Esophagus squamous epithelium (tissue), 4 donors: ENCODE measurements around the gene NFIC.

Experiments used
- POLR2A ChIP-seq, 4 donors: fragments of 450-650 bp; IDR thresholded peaks; one replicate each; pipeline ENCODE4 v1.6.1; 2017; ENCODE audit warnings: antibody characterized with exemption in 4 of 4, mild to moderate bottlenecking in 4 of 4, moderate library complexity in 3 of 4
- TF ChIP-seq, protein P1 (sequence below), 6 experiments: fragments of 450-650 bp in 4 of 6; fragments of 200-600 bp in 2 of 6; sonication (generic) in 2 of 6; IDR thresholded peaks; one replicate each; pipeline ENCODE4 v1.5.1; 2016 to 2019; ENCODE audit warnings: antibody characterized with exemption in 6 of 6, mild to moderate bottlenecking in 4 of 6, moderate library complexity in 4 of 6

DNA sequence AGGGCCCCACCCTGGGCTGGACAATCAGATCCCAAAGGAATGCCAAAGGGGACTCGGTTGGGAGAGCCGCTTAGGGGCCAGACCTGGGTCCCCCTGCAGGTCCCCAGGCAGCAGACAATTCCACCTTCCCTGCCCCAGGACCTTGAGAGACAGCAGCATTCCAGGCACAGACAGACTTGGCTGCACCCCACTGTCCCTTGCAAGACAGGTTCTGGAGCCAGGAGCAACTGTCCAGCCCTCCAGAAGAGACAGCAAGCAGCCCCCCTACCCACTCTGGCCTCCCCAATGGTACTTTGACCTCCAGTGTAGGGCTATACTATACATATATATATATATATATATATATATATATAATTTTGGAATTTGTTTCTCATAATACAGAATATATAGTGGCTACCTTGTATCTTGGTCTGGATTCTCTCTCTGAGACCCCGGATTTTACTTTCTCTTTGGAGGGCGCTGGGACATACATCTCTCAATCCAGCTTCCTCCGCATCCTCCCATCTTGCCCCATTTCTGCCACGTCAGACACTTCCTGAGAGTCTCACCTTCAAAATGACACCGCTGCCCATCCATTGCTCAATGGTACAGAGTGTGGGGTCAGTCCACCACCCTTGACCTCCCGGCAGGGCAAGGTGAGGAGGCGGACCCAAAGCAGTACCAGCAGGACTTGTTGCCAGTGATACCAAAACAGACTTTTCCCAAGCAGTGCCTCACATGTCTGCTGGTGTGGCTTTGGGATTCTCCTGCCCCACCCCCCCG lies 101.2 kb downstream of the NFIC start:
- TF ChIP-seq, protein P1, sequence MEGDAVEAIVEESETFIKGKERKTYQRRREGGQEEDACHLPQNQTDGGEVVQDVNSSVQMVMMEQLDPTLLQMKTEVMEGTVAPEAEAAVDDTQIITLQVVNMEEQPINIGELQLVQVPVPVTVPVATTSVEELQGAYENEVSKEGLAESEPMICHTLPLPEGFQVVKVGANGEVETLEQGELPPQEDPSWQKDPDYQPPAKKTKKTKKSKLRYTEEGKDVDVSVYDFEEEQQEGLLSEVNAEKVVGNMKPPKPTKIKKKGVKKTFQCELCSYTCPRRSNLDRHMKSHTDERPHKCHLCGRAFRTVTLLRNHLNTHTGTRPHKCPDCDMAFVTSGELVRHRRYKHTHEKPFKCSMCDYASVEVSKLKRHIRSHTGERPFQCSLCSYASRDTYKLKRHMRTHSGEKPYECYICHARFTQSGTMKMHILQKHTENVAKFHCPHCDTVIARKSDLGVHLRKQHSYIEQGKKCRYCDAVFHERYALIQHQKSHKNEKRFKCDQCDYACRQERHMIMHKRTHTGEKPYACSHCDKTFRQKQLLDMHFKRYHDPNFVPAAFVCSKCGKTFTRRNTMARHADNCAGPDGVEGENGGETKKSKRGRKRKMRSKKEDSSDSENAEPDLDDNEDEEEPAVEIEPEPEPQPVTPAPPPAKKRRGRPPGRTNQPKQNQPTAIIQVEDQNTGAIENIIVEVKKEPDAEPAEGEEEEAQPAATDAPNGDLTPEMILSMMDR (IDR thresholded peaks at IDR 0.05): no peak
- no peak for TF ChIP-seq POLR2A (IDR thresholded peaks at IDR 0.05)
